ENCODE measurements around the gene PIK3R4. TPM values are rescaled to one million over a fixed set of nuclear protein-coding genes. Genes with fewer than 3 reads are reported as not detected.

The PIK3R4 gene
- total RNA-seq, 1 donor from 2014 or later: 101 TPM

DNA sequence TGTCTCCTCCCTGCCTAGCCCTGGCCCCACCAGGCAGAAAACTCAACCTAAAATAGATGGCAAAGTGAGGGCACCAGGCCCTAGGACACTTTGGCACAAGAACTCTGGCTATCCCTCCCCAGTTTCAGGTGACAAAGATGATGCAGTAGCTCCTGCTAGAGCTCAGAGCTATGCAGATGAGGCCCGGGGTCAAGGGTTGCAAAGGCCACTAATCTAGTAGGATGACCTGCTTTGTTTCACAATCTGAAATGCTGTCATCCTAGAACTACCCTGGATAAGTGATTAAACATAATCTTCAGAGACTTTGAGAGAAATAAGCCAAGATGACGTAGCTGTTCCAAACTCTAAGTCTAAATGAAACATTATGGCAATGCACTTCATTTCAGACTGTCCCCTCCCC is 24.0 kb upstream of the PIK3R4 start:
- no peaks in the 10 kb centered on the region for H3K27me3 ChIP-seq
- no peaks in the 10 kb centered on the region for H3K9me3 ChIP-seq
- H3K27ac ChIP-seq: no peak overlapping the region
- H3K4me1 ChIP-seq: no peaks in the 10 kb centered on the region
- DNase-seq (ENCODE audit: low spot score in 2 of 2): no peak
- no peak overlapping the region for H3K4me3 ChIP-seq
- TF ChIP-seq, protein P1, sequence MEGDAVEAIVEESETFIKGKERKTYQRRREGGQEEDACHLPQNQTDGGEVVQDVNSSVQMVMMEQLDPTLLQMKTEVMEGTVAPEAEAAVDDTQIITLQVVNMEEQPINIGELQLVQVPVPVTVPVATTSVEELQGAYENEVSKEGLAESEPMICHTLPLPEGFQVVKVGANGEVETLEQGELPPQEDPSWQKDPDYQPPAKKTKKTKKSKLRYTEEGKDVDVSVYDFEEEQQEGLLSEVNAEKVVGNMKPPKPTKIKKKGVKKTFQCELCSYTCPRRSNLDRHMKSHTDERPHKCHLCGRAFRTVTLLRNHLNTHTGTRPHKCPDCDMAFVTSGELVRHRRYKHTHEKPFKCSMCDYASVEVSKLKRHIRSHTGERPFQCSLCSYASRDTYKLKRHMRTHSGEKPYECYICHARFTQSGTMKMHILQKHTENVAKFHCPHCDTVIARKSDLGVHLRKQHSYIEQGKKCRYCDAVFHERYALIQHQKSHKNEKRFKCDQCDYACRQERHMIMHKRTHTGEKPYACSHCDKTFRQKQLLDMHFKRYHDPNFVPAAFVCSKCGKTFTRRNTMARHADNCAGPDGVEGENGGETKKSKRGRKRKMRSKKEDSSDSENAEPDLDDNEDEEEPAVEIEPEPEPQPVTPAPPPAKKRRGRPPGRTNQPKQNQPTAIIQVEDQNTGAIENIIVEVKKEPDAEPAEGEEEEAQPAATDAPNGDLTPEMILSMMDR (IDR thresholded peaks at IDR 0.05): no peak
- no peaks in the 10 kb centered on the region for H3K36me3 ChIP-seq
- intact Hi-C loops (cut with DNase I): no loop called here

DNA sequence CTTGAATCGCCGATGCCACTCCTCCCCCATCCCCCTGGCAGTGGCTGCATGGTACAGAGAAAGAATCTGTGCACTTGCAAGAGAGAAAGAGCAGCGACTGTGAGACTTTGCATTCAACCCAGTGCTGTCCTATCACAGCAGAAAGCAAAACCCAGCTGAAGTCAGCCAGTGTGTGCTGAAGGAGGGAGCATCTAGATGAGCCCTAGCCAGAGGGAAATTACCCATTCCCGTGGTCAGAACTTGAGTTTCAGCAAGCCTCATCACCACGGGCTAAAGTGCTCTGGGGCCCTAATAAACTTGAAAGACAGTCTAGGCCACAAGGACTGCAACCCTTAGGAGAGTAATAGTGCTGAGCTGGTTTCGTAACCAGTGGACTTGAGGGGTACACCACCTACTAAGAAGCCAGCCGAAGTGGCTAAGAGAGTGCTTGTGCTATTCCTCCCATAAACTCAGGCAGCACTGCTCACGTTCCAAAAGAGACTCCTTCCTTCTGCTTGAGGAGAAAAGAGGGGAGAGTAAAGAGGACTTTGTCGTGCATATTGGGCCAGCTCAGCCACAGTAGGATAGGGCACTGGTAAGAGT is 15.2 kb upstream of the PIK3R4 start:
- no peak for DNase-seq (ENCODE audit: low spot score in 2 of 2)
- H3K27ac ChIP-seq: no peak overlapping the region
- TF ChIP-seq, protein P1 (IDR thresholded peaks at IDR 0.05): no peak
- no peaks in the 10 kb centered on the region for H3K9me3 ChIP-seq
- intact Hi-C loops (cut with DNase I): loop anchor here (2.0 kb wide), 1 partner anchor 131 kb away; no protein-coding TSS in a partner anchor
- no peaks in the 10 kb centered on the region for H3K36me3 ChIP-seq
- H3K4me1 ChIP-seq: no peaks in the 10 kb centered on the region
- H3K4me3 ChIP-seq: no peak overlapping the region
- H3K27me3 ChIP-seq: no peaks in the 10 kb centered on the region

DNA sequence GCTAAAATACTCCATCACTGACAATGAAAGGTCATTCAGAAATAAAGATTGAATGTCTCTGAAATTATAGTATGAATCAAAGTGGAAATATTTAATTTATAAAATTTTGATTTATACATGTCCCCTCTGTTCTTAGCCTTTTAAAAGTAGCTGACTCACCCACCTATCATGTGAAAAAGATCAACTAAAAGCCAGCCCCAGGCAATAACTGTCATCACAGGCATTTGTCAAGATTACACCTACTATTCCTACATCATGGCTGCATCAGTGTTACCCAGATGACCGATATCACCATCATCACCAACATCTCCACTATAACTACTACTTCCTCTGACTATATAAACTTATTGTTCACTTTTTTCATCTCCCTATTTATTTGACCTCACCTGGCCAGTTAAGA is 14.3 kb upstream of the PIK3R4 start:
- no peak overlapping the region for H3K27ac ChIP-seq
- H3K4me1 ChIP-seq: no peaks in the 10 kb centered on the region
- H3K36me3 ChIP-seq: no peaks in the 10 kb centered on the region
- intact Hi-C loops (cut with DNase I): loop anchor here (2.0 kb wide), 1 partner anchor 132 kb away; no protein-coding TSS in a partner anchor
- no peak overlapping the region for H3K4me3 ChIP-seq
- no peaks in the 10 kb centered on the region for H3K9me3 ChIP-seq
- DNase-seq (ENCODE audit: low spot score in 2 of 2): no peak
- no peaks in the 10 kb centered on the region for H3K27me3 ChIP-seq
- TF ChIP-seq, protein P1 (IDR thresholded peaks at IDR 0.05): no peak

DNA sequence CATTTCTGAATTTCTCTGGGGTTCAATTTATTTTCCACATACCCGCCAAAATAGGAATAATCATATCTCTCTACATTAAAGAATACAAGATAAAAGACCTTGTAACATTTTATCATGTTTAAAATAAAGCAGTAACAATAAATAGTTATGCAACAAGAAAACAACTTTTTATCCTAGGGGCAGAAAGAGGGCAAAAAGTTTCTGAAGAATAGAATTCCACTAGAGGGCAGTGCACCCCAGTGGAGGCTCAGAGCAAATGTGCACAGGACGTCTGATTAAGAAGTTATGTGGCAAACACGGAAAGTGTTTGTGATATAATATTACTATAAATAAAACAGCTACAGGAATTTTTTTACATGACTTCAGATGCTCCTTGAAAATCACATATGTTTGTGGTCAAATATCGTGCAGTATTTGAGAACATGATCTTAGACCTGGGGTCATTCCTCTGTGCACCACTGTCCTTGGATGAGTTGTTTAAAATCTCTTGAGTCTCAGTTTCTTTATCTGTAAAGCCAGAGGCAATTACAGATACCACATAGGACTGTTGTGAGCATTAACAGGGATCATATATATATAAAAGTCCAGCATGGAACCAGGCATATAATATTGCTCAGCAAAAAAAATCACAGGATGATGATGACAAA is 13.2 kb upstream of the PIK3R4 start:
- Histone ChIP-seq H3K27ac (no peak overlapping the region), H3K4me3 (no peak overlapping the region), H3K4me1 (no peaks in the 10 kb centered on the region), H3K36me3 (no peaks in the 10 kb centered on the region), H3K9me3 (no peaks in the 10 kb centered on the region), H3K27me3 (no peaks in the 10 kb centered on the region)
- TF ChIP-seq, protein P1 (IDR thresholded peaks at IDR 0.05): peak; percentile 51 to 77 (median 75)
- DNase-seq (ENCODE audit: low spot score in 2 of 2): peak in 1 of 2 donors; percentile 72
- intact Hi-C loops (cut with DNase I): loop anchor here (2.0 kb wide), 1 partner anchor 133 kb away; no protein-coding TSS in a partner anchor

DNA sequence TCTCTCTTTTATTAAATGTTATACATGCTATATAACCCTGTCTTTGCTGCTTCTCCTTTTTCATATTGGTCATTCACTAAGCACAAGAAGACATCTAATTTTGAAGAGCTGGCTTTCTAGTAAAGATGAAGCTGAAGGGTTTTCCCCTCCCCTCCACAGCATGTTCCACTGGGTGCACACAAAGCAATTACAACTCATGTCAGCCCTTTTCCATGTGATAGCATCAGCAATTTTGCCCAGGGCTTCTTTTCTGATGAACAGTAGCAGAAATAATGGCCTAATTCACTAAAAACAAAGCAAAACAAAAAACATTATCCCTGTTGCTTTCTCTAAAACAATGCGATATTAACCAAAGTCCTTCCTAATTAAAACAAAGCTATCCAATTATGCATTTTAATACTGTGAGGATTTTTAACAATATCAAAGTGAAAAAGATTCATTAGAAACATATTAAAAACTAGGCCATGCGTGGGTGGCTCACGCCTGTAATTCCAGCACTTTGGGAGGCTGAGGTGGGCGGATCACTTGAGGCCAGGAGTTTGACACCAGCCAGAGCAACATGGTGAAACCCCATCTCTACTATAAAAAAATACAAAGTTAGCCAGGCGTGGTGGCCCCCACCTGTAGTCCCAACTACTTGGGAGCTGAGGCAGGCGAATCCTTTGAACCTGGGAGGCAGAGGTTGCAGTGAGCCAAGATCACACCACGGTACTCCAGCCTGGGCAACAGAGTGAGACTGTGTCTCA is 12.2 kb upstream of the PIK3R4 start:
- TF ChIP-seq, protein P1 (IDR thresholded peaks at IDR 0.05): no peak
- Histone ChIP-seq H3K36me3 (no peaks in the 10 kb centered on the region), H3K9me3 (no peaks in the 10 kb centered on the region), H3K4me1 (no peaks in the 10 kb centered on the region), H3K4me3 (no peak overlapping the region), H3K27me3 (no peaks in the 10 kb centered on the region), H3K27ac (no peak overlapping the region)
- intact Hi-C loops (cut with DNase I): no loop called here
- DNase-seq (ENCODE audit: low spot score in 2 of 2): no peak
